ENCODE results near the gene L1TD1. TPM values are rescaled to one million over a fixed set of nuclear protein-coding genes. Genes with fewer than 3 reads are reported as not detected.
"Not testable (repeated sequence)": the region's sequence is repeated elsewhere in the genome, so short reads cannot be mapped to it uniquely, and the experiment has no call there.

The L1TD1 gene
- total RNA-seq, 2 experiments from 2014 or later, result 0.07 to 0.09 TPM

- H3K27ac Mint-ChIP-seq; POLR2A ChIA-PET; ATAC-seq; CTCF ChIA-PET; intact Hi-C loops (cut with DNase I, micrococcal nuclease); H3K9me3 Mint-ChIP-seq (ENCODE audit: low read depth); H3K36me3 Mint-ChIP-seq (ENCODE audit: low read depth); H3K4me1 Mint-ChIP-seq; H3K27me3 Mint-ChIP-seq; DNase-seq; H3K4me3 Mint-ChIP-seq: not testable (repeated sequence)
These were observed 45.2 kb downstream of the L1TD1 start for GRCh38 chr1:62239652-62240403.

GRCh38 chr1:62240651-62241370 lies 46.2 kb downstream of the L1TD1 start:
- ChIA-PET POLR2A (no interaction called here), CTCF (no interaction called here)
- no peaks in the 10 kb centered on the region for H3K27me3 Mint-ChIP-seq
- H3K9me3 Mint-ChIP-seq (ENCODE audit: low read depth), result no peaks in the 10 kb centered on the region
- H3K36me3 Mint-ChIP-seq (ENCODE audit: low read depth), result no peaks in the 10 kb centered on the region
- H3K27ac Mint-ChIP-seq, result no peak overlapping the region
- H3K4me3 Mint-ChIP-seq, result no peak overlapping the region
- ATAC-seq, result no peak
- H3K4me1 Mint-ChIP-seq, result no peaks in the 10 kb centered on the region
- no peak for DNase-seq
- intact Hi-C loops (cut with DNase I, micrococcal nuclease), result no loop called here

GRCh38 chr1:62241371-62242131 lies 46.9 kb downstream of the L1TD1 start:
- H3K27me3 Mint-ChIP-seq, result no peaks in the 10 kb centered on the region
- no peak for DNase-seq
- no peak overlapping the region for H3K4me3 Mint-ChIP-seq
- no peak for ATAC-seq
- no peaks in the 10 kb centered on the region for H3K36me3 Mint-ChIP-seq (ENCODE audit: low read depth)
- intact Hi-C loops (cut with DNase I, micrococcal nuclease), result no loop called here
- ChIA-PET CTCF (interaction anchor here (0.6 kb wide), 1 partner anchor 143 kb away, joined by 3 read pairs; no protein-coding TSS in a partner anchor), POLR2A (no interaction called here)
- no peaks in the 10 kb centered on the region for H3K9me3 Mint-ChIP-seq (ENCODE audit: low read depth)
- H3K27ac Mint-ChIP-seq, result no peak overlapping the region
- H3K4me1 Mint-ChIP-seq, result no peaks in the 10 kb centered on the region

- H3K27me3 Mint-ChIP-seq; H3K36me3 Mint-ChIP-seq (ENCODE audit: low read depth); ATAC-seq; H3K9me3 Mint-ChIP-seq (ENCODE audit: low read depth); POLR2A ChIA-PET; CTCF ChIA-PET; H3K4me1 Mint-ChIP-seq; DNase-seq; intact Hi-C loops (cut with DNase I, micrococcal nuclease); H3K4me3 Mint-ChIP-seq; H3K27ac Mint-ChIP-seq: not testable (repeated sequence)
These were observed 49.7 kb downstream of the L1TD1 start for GRCh38 chr1:62244380-62244779.

GRCh38 chr1:62245201-62245600 lies 50.6 kb downstream of the L1TD1 start:
- no peaks in the 10 kb centered on the region for H3K4me1 Mint-ChIP-seq
- no peaks in the 10 kb centered on the region for H3K36me3 Mint-ChIP-seq (ENCODE audit: low read depth)
- CTCF ChIA-PET, result no interaction called here
- intact Hi-C loops (cut with DNase I, micrococcal nuclease), result no loop called here
- H3K27me3 Mint-ChIP-seq, result no peaks in the 10 kb centered on the region
- ATAC-seq (no peak), DNase-seq (no peak)
- no peak overlapping the region for H3K27ac Mint-ChIP-seq
- POLR2A ChIA-PET, result no interaction called here
- H3K9me3 Mint-ChIP-seq (ENCODE audit: low read depth), result no peaks in the 10 kb centered on the region
- H3K4me3 Mint-ChIP-seq, result no peak overlapping the region

GRCh38 chr1:62247391-62248168 lies 52.9 kb downstream of the L1TD1 start:
- ChIA-PET CTCF (no interaction called here), POLR2A (interaction anchor here (0.5 kb wide), 1 partner anchor 15 kb away, joined by 3 read pairs; no protein-coding TSS in a partner anchor)

GRCh38 chr1:62250126-62250726 lies 55.6 kb downstream of the L1TD1 start:
- intact Hi-C loops (cut with DNase I, micrococcal nuclease), result no loop called here
- Mint-ChIP-seq H3K4me1 (no peaks in the 10 kb centered on the region), H3K4me3 (no peak overlapping the region), H3K27me3 (no peaks in the 10 kb centered on the region), H3K27ac (no peak overlapping the region), H3K9me3 (ENCODE audit: low read depth) (no peaks in the 10 kb centered on the region), H3K36me3 (ENCODE audit: low read depth) (no peaks in the 10 kb centered on the region)
- ATAC-seq (no peak), DNase-seq (no peak)
- ChIA-PET CTCF (no interaction called here), POLR2A (no interaction called here)

More at GRCh38 chr1:62247391-62248168, 52.9 kb downstream of the L1TD1 start:
- H3K36me3 Mint-ChIP-seq (ENCODE audit: low read depth), result no peaks in the 10 kb centered on the region
- DNase-seq (no peak), ATAC-seq (no peak)
- intact Hi-C loops (cut with DNase I, micrococcal nuclease), result no loop called here
- H3K4me3 Mint-ChIP-seq, result no peak overlapping the region
- no peaks in the 10 kb centered on the region for H3K9me3 Mint-ChIP-seq (ENCODE audit: low read depth)
- no peaks in the 10 kb centered on the region for H3K27me3 Mint-ChIP-seq
- no peaks in the 10 kb centered on the region for H3K4me1 Mint-ChIP-seq
- no peak overlapping the region for H3K27ac Mint-ChIP-seq

GRCh38 chr1:62259551-62259950 lies 64.9 kb downstream of the L1TD1 start:
- Mint-ChIP-seq H3K36me3 (ENCODE audit: low read depth) (no peaks in the 10 kb centered on the region), H3K4me1 (no peaks in the 10 kb centered on the region), H3K27ac (no peak overlapping the region), H3K27me3 (peaks cover 9% of the 10 kb centered on the region), H3K4me3 (no peak overlapping the region), H3K9me3 (ENCODE audit: low read depth) (no peaks in the 10 kb centered on the region)
- POLR2A ChIA-PET, result no interaction called here
- DNase-seq (no peak), ATAC-seq (no peak)
- intact Hi-C loops (cut with DNase I, micrococcal nuclease), result no loop called here
- CTCF ChIA-PET, result no interaction called here

GRCh38 chr1:62260688-62261087 lies 66.0 kb downstream of the L1TD1 start:
- DNase-seq, result no peak
- no peak for ATAC-seq
- Mint-ChIP-seq H3K4me1 (no peaks in the 10 kb centered on the region), H3K4me3 (no peak overlapping the region), H3K9me3 (ENCODE audit: low read depth) (no peaks in the 10 kb centered on the region), H3K27me3 (peaks cover 9% of the 10 kb centered on the region), H3K36me3 (ENCODE audit: low read depth) (no peaks in the 10 kb centered on the region), H3K27ac (no peak overlapping the region)
- intact Hi-C loops (cut with DNase I, micrococcal nuclease), result no loop called here
- ChIA-PET POLR2A (no interaction called here), CTCF (interaction anchor here (0.7 kb wide), 1 partner anchor 93 kb away, joined by 3 read pairs; no protein-coding TSS in a partner anchor)
